Forelimb muscle (tissue), 1 donor: ENCODE data around the gene VWA8. TPM values are rescaled to one million over a fixed set of nuclear protein-coding genes. Genes with fewer than 3 reads are reported as not detected.
"Not testable (repeated sequence)": the region's sequence is repeated elsewhere in the genome, so short reads cannot be mapped to it uniquely, and the experiment has no call there.

Source experiments
- DNase-seq: peaks from one replicate; pipeline ENCODE4 v3.0.0-alpha.2; 2013; ENCODE audit warnings: low read depth
- polyA plus RNA-seq: library from polyadenylated mRNA; unstranded; fragments of 120-200 nt; gene quantifications from one replicate; pipeline ENCODE4 v1.2.1, GENCODE V29; 2013; ENCODE audit not compliant: insufficient read length

The VWA8 gene
- polyA plus RNA-seq, 1 donor, result 8.6 TPM

- no peak for DNase-seq
These were observed 372.0 kb downstream of the VWA8 start for GRCh38 chr13:41588899-41589298.

- DNase-seq, result no peak
These were observed 372.5 kb downstream of the VWA8 start for GRCh38 chr13:41588448-41588847.

GRCh38 chr13:41587490-41587889 is 373.4 kb downstream of the VWA8 start:
- no peak for DNase-seq

- no peak for DNase-seq
These were observed 374.7 kb downstream of the VWA8 start for GRCh38 chr13:41586216-41586615.

- DNase-seq, result no peak
These were observed 378.9 kb downstream of the VWA8 start for GRCh38 chr13:41582027-41582463.

- no peak for DNase-seq
These were observed 380.6 kb downstream of the VWA8 start for GRCh38 chr13:41580345-41580744.

- DNase-seq, result no peak
These were observed 381.0 kb downstream of the VWA8 start for GRCh38 chr13:41579881-41580280.

- no peak for DNase-seq
These were observed 381.7 kb downstream of the VWA8 start for GRCh38 chr13:41579168-41579567.

GRCh38 chr13:41578371-41578770 is 382.5 kb downstream of the VWA8 start:
- no peak for DNase-seq

GRCh38 chr13:41577436-41577835 is 383.5 kb downstream of the VWA8 start:
- DNase-seq, result no peak

GRCh38 chr13:41573640-41574039 is 387.3 kb downstream of the VWA8 start:
- not testable (repeated sequence) for DNase-seq

- not testable (repeated sequence) for DNase-seq
These were observed 389.0 kb downstream of the VWA8 start for GRCh38 chr13:41571817-41572340.

- DNase-seq, result no peak
These were observed 391.9 kb downstream of the VWA8 start for GRCh38 chr13:41568972-41569351.

GRCh38 chr13:41568143-41568971 is 392.6 kb downstream of the VWA8 start:
- no peak for DNase-seq

GRCh38 chr13:41567363-41567762 is 393.5 kb downstream of the VWA8 start:
- DNase-seq, result no peak

- no peak for DNase-seq
These were observed 395.1 kb downstream of the VWA8 start for GRCh38 chr13:41565846-41566245.

- DNase-seq, result no peak
These were observed 395.7 kb downstream of the VWA8 start for GRCh38 chr13:41565216-41565615.

GRCh38 chr13:41563984-41564365 is 396.9 kb downstream of the VWA8 start:
- no peak for DNase-seq

- DNase-seq, result no peak
These were observed 397.4 kb downstream of the VWA8 start for GRCh38 chr13:41563341-41563983.

GRCh38 chr13:41562541-41563178 is 398.2 kb downstream of the VWA8 start:
- DNase-seq, result no peak

- no peak for DNase-seq
These were observed 398.8 kb downstream of the VWA8 start for GRCh38 chr13:41562083-41562482.

GRCh38 chr13:41561170-41561569 is 399.7 kb downstream of the VWA8 start:
- no peak for DNase-seq
